Right hindlimb (tissue), 1 donor: ENCODE results near the gene TNFSF15.

ENCODE experiments used
- DNase-seq: peaks from one replicate; pipeline ENCODE4 v3.0.0-alpha.2; 2018

TNFSF15 gene

GRCh38 chr9:114805670-114806525 is at the start of gene TNFSF15:
TSS of gene TNFSF15 (minus strand) at chr9:114806039. CDS start at chr9:114806012, 27 bp downstream.
- DNase-seq, result peak; percentile 56

- no peak for DNase-seq
These were observed 49.6 kb upstream of the TNFSF15 start for GRCh38 chr9:114855488-114855887.

- no peak for DNase-seq
These were observed 49.0 kb upstream of the TNFSF15 start for GRCh38 chr9:114854736-114855355.

GRCh38 chr9:114853071-114853855 is 47.4 kb upstream of the TNFSF15 start:
- no peak for DNase-seq

- no peak for DNase-seq
These were observed 46.3 kb upstream of the TNFSF15 start for GRCh38 chr9:114852050-114852594.

GRCh38 chr9:114851306-114851705 is 45.5 kb upstream of the TNFSF15 start:
- DNase-seq, result no peak

- DNase-seq, result no peak
These were observed 45.0 kb upstream of the TNFSF15 start for GRCh38 chr9:114850871-114851270.

GRCh38 chr9:114849450-114849849 is 43.6 kb upstream of the TNFSF15 start:
- DNase-seq, result no peak

GRCh38 chr9:114847492-114848417 is 41.9 kb upstream of the TNFSF15 start:
- no peak for DNase-seq

- DNase-seq, result no peak
These were observed 39.5 kb upstream of the TNFSF15 start for GRCh38 chr9:114845373-114845772.

GRCh38 chr9:114844766-114845165 is 38.9 kb upstream of the TNFSF15 start:
- DNase-seq, result no peak

GRCh38 chr9:114837923-114838322 is 32.1 kb upstream of the TNFSF15 start:
- DNase-seq, result no peak

GRCh38 chr9:114836769-114837168 is 30.9 kb upstream of the TNFSF15 start:
- DNase-seq, result no peak

- no peak for DNase-seq
These were observed 28.5 kb upstream of the TNFSF15 start for GRCh38 chr9:114834386-114834785.

GRCh38 chr9:114830546-114830945 is 24.7 kb upstream of the TNFSF15 start:
- DNase-seq, result no peak

GRCh38 chr9:114829574-114830440 is 24.0 kb upstream of the TNFSF15 start:
- no peak for DNase-seq

GRCh38 chr9:114828303-114828650 is 22.4 kb upstream of the TNFSF15 start:
- DNase-seq, result no peak

- no peak for DNase-seq
These were observed 21.9 kb upstream of the TNFSF15 start for GRCh38 chr9:114827641-114828302.

GRCh38 chr9:114826431-114826830 is 20.6 kb upstream of the TNFSF15 start:
- DNase-seq, result no peak

- DNase-seq, result no peak
These were observed 19.4 kb upstream of the TNFSF15 start for GRCh38 chr9:114825126-114825795.
